K562 (cell line): ENCODE results near the gene NADSYN1. TPM values are rescaled to one million over a fixed set of nuclear protein-coding genes. Genes with fewer than 3 reads are reported as not detected.

ENCODE experiments used
- ATAC-seq: fragments of 200-7000 bp; cut with Tn5 transposase; 3 replicates; pipeline ENCODE4 v1.9.1; 2020; ENCODE audit warnings: moderate library complexity
- BruUV-seq: library from RNA; stranded (reverse); fragments of 400-500 nt; replicated peaks from 2 replicates; lab custom pipeline; 2021; lab: Mats Ljungman, UMichigan
- CTCF ChIA-PET: fragments of 300-600 bp; formaldehyde crosslinking; extraction: SDS; loops from one replicate; lab custom pipeline; 2021; ENCODE audit warnings: low intra/inter-chr PET ratio; lab: Yijun Ruan, JAX
- POLR2A ChIA-PET: fragments of 300-600, 350-650 bp; sonication (Branson Sonifier 250); formaldehyde crosslinking; extraction: SDS; loops from one replicate; lab custom pipeline; 2021; ENCODE audit warnings: antibody characterized with exemption, inconsistent platforms; lab: Yijun Ruan, JAX
- DNase-seq, 4 experiments: peaks; one replicate each; pipeline versions ENCODE4 v3.0.0 to v3.0.0-alpha.2; 2011 to 2018; ENCODE audit warnings: low spot score in 3 of 4, mixed read lengths in 3 of 4; ENCODE audit errors: extremely low read depth in 1 of 4
- FAIRE-seq: peaks from 2 replicates; lab custom pipeline; 2011; peaks lifted over from hg19 to GRCh38; lab: Jason Lieb, UNC
- H2AFZ ChIP-seq: 2 replicates; pipeline ENCODE4 v1.6.0; 2011; ENCODE audit warnings: low read depth, low read length, control low read depth, inconsistent platforms
- H3K27ac ChIP-seq: fragments of 200-600 bp; 3 replicates; pipeline ENCODE4 v1.8.0; 2011; ENCODE audit warnings: low read depth, mild to moderate bottlenecking, control low read depth, inconsistent platforms, low read length, moderate library complexity, mixed read lengths; ENCODE audit errors: extremely low read depth
- H3K27me3 ChIP-seq, 2 experiments: fragments of 300-600 bp in 1 of 2; 2 replicates in 1 of 2; 3 replicates in 1 of 2; pipeline versions ENCODE4 v1.6.0 to v1.8.0; 2011; ENCODE audit warnings: inconsistent platforms in 2 of 2, low read length in 2 of 2, mild to moderate bottlenecking in 1 of 2, mixed read lengths in 1 of 2, moderate library complexity in 1 of 2; ENCODE audit not compliant: control insufficient read depth in 2 of 2, insufficient read depth in 2 of 2
- H3K36me3 ChIP-seq: fragments of 300-600 bp; 3 replicates; pipeline ENCODE4 v1.8.0; 2011; ENCODE audit warnings: mild to moderate bottlenecking, low read length, inconsistent platforms; ENCODE audit not compliant: control insufficient read depth, insufficient read depth
- H3K4me1 ChIP-seq, 2 experiments: fragments of 200-600 bp in 1 of 2; replicated peaks in 1 of 2; 2 replicates in 1 of 2; 3 replicates in 1 of 2; pipeline versions ENCODE4 v1.5.1 to v1.8.0; 2011; ENCODE audit warnings: inconsistent platforms in 2 of 2, low read length in 2 of 2, mild to moderate bottlenecking in 1 of 2, mixed read lengths in 1 of 2, moderate library complexity in 1 of 2; ENCODE audit not compliant: control insufficient read depth in 2 of 2, insufficient read depth in 2 of 2
- H3K4me2 ChIP-seq: 2 replicates; pipeline ENCODE4 v1.6.1; 2011; ENCODE audit warnings: low read length, control low read depth, inconsistent platforms, mixed read lengths; ENCODE audit not compliant: insufficient read depth
- H3K4me3 ChIP-seq: fragments of 200-600 bp; sonication (generic), shearing (Covaris generic); 2 replicates; pipeline ENCODE4 v1.5.1; 2016; ENCODE audit warnings: control low read depth, inconsistent platforms
- H3K79me2 ChIP-seq: fragments of 200-600 bp; 3 replicates; pipeline ENCODE4 v1.8.0; 2011; ENCODE audit warnings: low read length, inconsistent platforms; ENCODE audit not compliant: control insufficient read depth, insufficient read depth
- H3K9ac ChIP-seq, 2 experiments: 2 replicates each; pipeline versions ENCODE4 v1.6.0 to v1.6.1; 2011; ENCODE audit warnings: low read depth in 2 of 2, low read length in 2 of 2, control low read depth in 1 of 2, inconsistent platforms in 1 of 2, mild to moderate bottlenecking in 1 of 2, mixed read lengths in 1 of 2; ENCODE audit not compliant: insufficient read depth in 1 of 2
- H3K9me1 ChIP-seq: one replicate; pipeline ENCODE4 v1.6.0; 2011; ENCODE audit warnings: inconsistent platforms, mild to moderate bottlenecking, low read length, moderate library complexity; ENCODE audit not compliant: control insufficient read depth, insufficient read depth
- H3K9me3 ChIP-seq: replicated peaks from 2 replicates; pipeline ENCODE4 v1.5.1; 2011; ENCODE audit warnings: low read depth, low read length, inconsistent platforms; ENCODE audit not compliant: control insufficient read depth, insufficient read depth
- H4K20me1 ChIP-seq: replicated peaks from 2 replicates; pipeline ENCODE4 v1.6.1; 2011; ENCODE audit warnings: low read length, inconsistent platforms, mixed read lengths; ENCODE audit not compliant: control insufficient read depth, insufficient read depth
- BMI1 ChIP-seq: fragments of 150-350 bp; IDR thresholded peaks from 2 replicates; pipeline ENCODE4 v1.6.1; 2014; ENCODE audit warnings: low read length
- BRD4 ChIP-seq: fragments of 200-600 bp; sonication (generic); IDR thresholded peaks from 2 replicates; pipeline ENCODE4 v1.6.1; 2017; ENCODE audit warnings: inconsistent platforms
- CBX5 ChIP-seq: IDR thresholded peaks from 2 replicates; pipeline ENCODE4 v1.6.1; 2014; ENCODE audit warnings: low read depth, borderline replicate concordance
- CTBP1 ChIP-seq: fragments of 450-650 bp; IDR thresholded peaks from 2 replicates; pipeline ENCODE4 v1.6.1; 2016; ENCODE audit warnings: borderline replicate concordance
- ELF1 ChIP-seq: fragments of 200-800 bp; sonication (Bioruptor generic); IDR thresholded peaks from 2 replicates; pipeline ENCODE4 v1.6.1; 2016; ENCODE audit warnings: missing genetic modification characterization, missing compliant biosample characterization
- MTA2 ChIP-seq: fragments of 450-650 bp; IDR thresholded peaks from 2 replicates; pipeline ENCODE4 v1.6.1; 2016; ENCODE audit warnings: low read depth
- MXI1 ChIP-seq: IDR thresholded peaks from 2 replicates; pipeline ENCODE4 v1.6.1; 2011; ENCODE audit warnings: low read depth, mild to moderate bottlenecking, improper control_type of control experiment, low read length
- NONO ChIP-seq, 2 experiments: fragments of 200-400 bp in 1 of 2; fragments of 450-650 bp in 1 of 2; formaldehyde crosslinking in 1 of 2; IDR thresholded peaks; 2 replicates each; pipeline ENCODE4 v1.6.1; 2017; ENCODE audit warnings: low read depth in 2 of 2, mild to moderate bottlenecking in 2 of 2, moderate library complexity in 2 of 2, low read length in 1 of 2
- OTX1 ChIP-seq: fragments of 450-650 bp; formaldehyde crosslinking; IDR thresholded peaks from 2 replicates; pipeline ENCODE4 v1.4.0; 2022; ENCODE audit warnings: mild to moderate bottlenecking
- RBM25 ChIP-seq: fragments of 200-400 bp; formaldehyde crosslinking; IDR thresholded peaks from 2 replicates; pipeline ENCODE4 v1.6.1; 2018; ENCODE audit warnings: low read length, low read depth, moderate library complexity; ENCODE audit not compliant: severe bottlenecking
- RBM34 ChIP-seq: fragments of 200-400 bp; formaldehyde crosslinking; IDR thresholded peaks from 2 replicates; pipeline ENCODE4 v1.6.1; 2018; ENCODE audit warnings: low read length, borderline replicate concordance; ENCODE audit not compliant: insufficient read depth
- RUNX1 ChIP-seq: sonication (generic); IDR thresholded peaks from 2 replicates; pipeline ENCODE4 v1.6.1; 2016; ENCODE audit warnings: antibody characterized with exemption, low read depth
- TAF7 ChIP-seq: fragments of 450-650 bp; IDR thresholded peaks from 2 replicates; pipeline ENCODE4 v1.6.1; 2016; ENCODE audit warnings: missing genetic modification characterization, missing compliant biosample characterization
- ZC3H8 ChIP-seq: fragments of 450-650 bp; IDR thresholded peaks from 2 replicates; pipeline ENCODE4 v1.6.1; 2017
- ZNF224 ChIP-seq: sonication (generic); formaldehyde crosslinking; IDR thresholded peaks from 2 replicates; pipeline ENCODE4 v1.8.0; 2022; ENCODE audit warnings: mild to moderate bottlenecking, missing genetic modification reagents
- ZNF766 ChIP-seq: fragments of 200-800 bp; sonication (Bioruptor generic); conservative IDR thresholded peaks from 2 replicates; pipeline ENCODE4 v1.6.1; 2016; ENCODE audit warnings: missing genetic modification characterization, missing compliant biosample characterization
- in situ Hi-C: fragments of 300-500 bp; cut with MboI; formaldehyde crosslinking; loops from 4 replicates; pipeline ENCODE4 v1.15.0; 2018; ENCODE audit warnings: inconsistent platforms, mixed read lengths
- intact Hi-C: fragments of 100-400 bp; cut with micrococcal nuclease; formaldehyde crosslinking; loops from 2 replicates; pipeline ENCODE4 v1.14.2; 2022
- polyA plus RNA-seq, 8 experiments: library from polyadenylated mRNA; depleted of rRNA in 4 of 8; stranded (reverse) in 5 of 8; unstranded in 3 of 8; fragments of >200 nt; fragmentation: Nextera tagmentation in 2 of 8; fragmentation: Illumina TruSeq in 1 of 8; extraction: Ambion mirVana in 2 of 8; extraction: Trizol in 1 of 8; gene quantifications; 2 replicates each; pipeline versions ENCODE4 v1.2.1 to v1.2.3, GENCODE V29; 2011 to 2014; ENCODE audit warnings: inconsistent platforms in 1 of 8, missing spikeins in 1 of 8
- total RNA-seq, 7 experiments: library from RNA; depleted of rRNA in 6 of 7; stranded (reverse); fragments of >200 nt in 6 of 7; fragmentation: Illumina TruSeq in 2 of 7; extraction: Trizol in 2 of 7; gene quantifications; 2 replicates each; pipeline versions ENCODE4 v1.2.1 to v1.2.3, GENCODE V29; 2011 to 2021; ENCODE audit warnings: low replicate concordance in 1 of 7
- TF ChIP-seq, protein P1 (sequence below): fragments of 450-650 bp; conservative IDR thresholded peaks from 2 replicates; pipeline ENCODE4 v1.6.1; 2016; ENCODE audit warnings: missing genetic modification characterization, low read depth, mild to moderate bottlenecking, missing compliant biosample characterization, moderate library complexity
- TF ChIP-seq, protein P2 (sequence below): fragments of 450-650 bp; IDR thresholded peaks from 2 replicates; pipeline ENCODE4 v1.6.1; 2017; ENCODE audit warnings: antibody characterized with exemption
- TF ChIP-seq, protein P3 (sequence below): fragments of 250-450 bp; sonication (Bioruptor Pico); IDR thresholded peaks from 2 replicates; pipeline ENCODE4 v1.5.1; 2021; ENCODE audit warnings: mild to moderate bottlenecking

NADSYN1 gene
- total and polyA plus RNA-seq, 9 of the 15 experiments (the other 6 are each of a cell fraction or from before 2014, with no cell fraction given): 12.7 to 57.3 (median 42.1) TPM

DNA sequence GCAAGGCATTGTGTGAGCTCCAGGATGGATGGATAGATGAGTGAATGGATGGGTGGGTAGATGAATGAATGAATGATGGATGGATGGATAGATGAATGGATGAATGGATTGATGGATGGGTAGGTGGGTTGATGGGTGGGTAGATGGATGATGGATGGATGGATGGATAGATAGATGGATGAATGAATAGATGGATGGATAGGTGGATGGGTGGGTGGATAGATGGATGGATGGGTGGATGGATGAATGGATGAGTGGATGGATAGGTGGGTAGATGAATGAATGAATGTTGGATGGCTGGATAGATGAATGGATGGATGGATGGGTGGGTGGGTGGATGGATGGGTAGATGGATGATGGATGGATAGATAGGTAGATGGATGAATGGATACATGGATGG lies 38.4 kb upstream of the NADSYN1 start:
- FAIRE-seq: no peak

More for the DNA sequence above, 38.4 kb upstream of the NADSYN1 start:
- no peak overlapping the region for H3K9ac ChIP-seq
- intact Hi-C loops: no loop called here
- H3K9me1 ChIP-seq: no peaks in the 10 kb centered on the region
- in situ Hi-C loops: no loop called here
- ChIA-PET POLR2A (no interaction called here), CTCF (no interaction called here)
- TF ChIP-seq MTA2 (no peak), ZC3H8 (no peak), BMI1 (no peak), RBM34 (no peak), BRD4 (no peak), TAF7 (tag) (no peak), ZNF224 (no peak), CBX5 (no peak), ELF1 (tag) (no peak), OTX1 (CRISPR knock-in tag) (no peak), CTBP1 (no peak), NONO (IDR thresholded peaks at IDR 0.05; ENCODE audit: low read depth in 2 of 2, low read length in 1 of 2) (no peak), RBM25 (no peak), MXI1 (no peak), RUNX1 (no peak), ZNF766 (CRISPR knock-in tag) (no peak)
- TF ChIP-seq, protein P1, sequence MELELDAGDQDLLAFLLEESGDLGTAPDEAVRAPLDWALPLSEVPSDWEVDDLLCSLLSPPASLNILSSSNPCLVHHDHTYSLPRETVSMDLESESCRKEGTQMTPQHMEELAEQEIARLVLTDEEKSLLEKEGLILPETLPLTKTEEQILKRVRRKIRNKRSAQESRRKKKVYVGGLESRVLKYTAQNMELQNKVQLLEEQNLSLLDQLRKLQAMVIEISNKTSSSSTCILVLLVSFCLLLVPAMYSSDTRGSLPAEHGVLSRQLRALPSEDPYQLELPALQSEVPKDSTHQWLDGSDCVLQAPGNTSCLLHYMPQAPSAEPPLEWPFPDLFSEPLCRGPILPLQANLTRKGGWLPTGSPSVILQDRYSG (tag): no peak
- TF ChIP-seq, protein P2, sequence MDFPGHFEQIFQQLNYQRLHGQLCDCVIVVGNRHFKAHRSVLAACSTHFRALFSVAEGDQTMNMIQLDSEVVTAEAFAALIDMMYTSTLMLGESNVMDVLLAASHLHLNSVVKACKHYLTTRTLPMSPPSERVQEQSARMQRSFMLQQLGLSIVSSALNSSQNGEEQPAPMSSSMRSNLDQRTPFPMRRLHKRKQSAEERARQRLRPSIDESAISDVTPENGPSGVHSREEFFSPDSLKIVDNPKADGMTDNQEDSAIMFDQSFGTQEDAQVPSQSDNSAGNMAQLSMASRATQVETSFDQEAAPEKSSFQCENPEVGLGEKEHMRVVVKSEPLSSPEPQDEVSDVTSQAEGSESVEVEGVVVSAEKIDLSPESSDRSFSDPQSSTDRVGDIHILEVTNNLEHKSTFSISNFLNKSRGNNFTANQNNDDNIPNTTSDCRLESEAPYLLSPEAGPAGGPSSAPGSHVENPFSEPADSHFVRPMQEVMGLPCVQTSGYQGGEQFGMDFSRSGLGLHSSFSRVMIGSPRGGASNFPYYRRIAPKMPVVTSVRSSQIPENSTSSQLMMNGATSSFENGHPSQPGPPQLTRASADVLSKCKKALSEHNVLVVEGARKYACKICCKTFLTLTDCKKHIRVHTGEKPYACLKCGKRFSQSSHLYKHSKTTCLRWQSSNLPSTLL: no peak
- TF ChIP-seq, protein P3, sequence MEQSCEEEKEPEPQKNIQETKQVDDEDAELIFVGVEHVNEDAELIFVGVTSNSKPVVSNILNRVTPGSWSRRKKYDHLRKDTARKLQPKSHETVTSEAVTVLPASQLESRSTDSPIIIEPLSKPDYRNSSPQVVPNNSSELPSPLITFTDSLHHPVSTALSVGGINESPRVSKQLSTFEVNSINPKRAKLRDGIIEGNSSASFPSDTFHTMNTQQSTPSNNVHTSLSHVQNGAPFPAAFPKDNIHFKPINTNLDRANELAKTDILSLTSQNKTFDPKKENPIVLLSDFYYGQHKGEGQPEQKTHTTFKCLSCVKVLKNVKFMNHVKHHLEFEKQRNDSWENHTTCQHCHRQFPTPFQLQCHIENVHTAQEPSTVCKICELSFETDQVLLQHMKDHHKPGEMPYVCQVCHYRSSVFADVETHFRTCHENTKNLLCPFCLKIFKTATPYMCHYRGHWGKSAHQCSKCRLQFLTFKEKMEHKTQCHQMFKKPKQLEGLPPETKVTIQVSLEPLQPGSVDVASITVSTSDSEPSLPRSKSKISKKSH (CRISPR knock-in tag): no peak
- H3K4me1 ChIP-seq: no peaks in the 10 kb centered on the region
- ATAC-seq (no peak), DNase-seq (no peak)
- no TSS peak for BruUV-seq
- no peaks in the 10 kb centered on the region for H3K36me3 ChIP-seq
- no peak overlapping the region for H3K4me2 ChIP-seq
- H4K20me1 ChIP-seq: no peaks in the 10 kb centered on the region
- H3K27me3 ChIP-seq: peaks cover 9 to 15% of the 10 kb centered on the region in 2 experiments; a peak in 4 of 5 replicates
- no peaks in the 10 kb centered on the region for H3K79me2 ChIP-seq
- no peak overlapping the region for H2AFZ ChIP-seq
- no peak overlapping the region for H3K27ac ChIP-seq
- no peak overlapping the region for H3K4me3 ChIP-seq
- no peaks in the 10 kb centered on the region for H3K9me3 ChIP-seq
